NCI-H2196 (cell line): ENCODE measurements around the gene CST6.

Source experiments
- DNase-seq: peaks from one replicate; lab custom pipeline; 2025; ENCODE audit not compliant: unreplicated experiment; lab: John Stamatoyannopoulos, UW

The CST6 gene, protein sequence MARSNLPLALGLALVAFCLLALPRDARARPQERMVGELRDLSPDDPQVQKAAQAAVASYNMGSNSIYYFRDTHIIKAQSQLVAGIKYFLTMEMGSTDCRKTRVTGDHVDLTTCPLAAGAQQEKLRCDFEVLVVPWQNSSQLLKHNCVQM

GRCh38 chr11:66011785-66012303 lies at the start of gene CST6:
TSS of gene CST6 (plus strand) at chr11:66012008. CDS start at chr11:66012045, 37 bp downstream.
- no peak for DNase-seq

DNA sequence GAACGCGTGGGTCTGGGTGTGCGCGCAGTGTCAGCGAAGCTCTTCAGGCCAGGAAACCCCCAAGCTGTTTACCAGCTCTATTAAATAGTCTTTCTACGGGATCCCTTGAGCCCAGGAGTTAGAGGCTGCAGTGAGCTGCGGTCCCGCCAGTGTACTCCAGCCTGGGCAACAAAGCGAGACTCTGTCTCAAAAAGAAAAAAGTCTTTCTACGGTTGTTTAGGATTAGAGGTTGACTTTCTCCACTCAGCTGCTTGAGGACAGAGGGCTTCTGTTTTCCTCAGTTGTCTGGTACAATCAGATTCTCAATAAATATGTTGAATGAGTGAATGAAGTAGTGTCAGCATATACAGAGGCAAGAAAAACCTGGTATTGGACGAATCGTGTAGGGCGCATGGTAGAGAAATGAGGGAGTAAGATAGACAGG lies 49.7 kb upstream of the CST6 start:
- DNase-seq, result no peak

- no peak for DNase-seq
These were observed 46.9 kb upstream of the CST6 start for GRCh38 chr11:65964906-65965305.

GRCh38 chr11:65965986-65966762 lies 45.6 kb upstream of the CST6 start:
- no peak for DNase-seq

DNA sequence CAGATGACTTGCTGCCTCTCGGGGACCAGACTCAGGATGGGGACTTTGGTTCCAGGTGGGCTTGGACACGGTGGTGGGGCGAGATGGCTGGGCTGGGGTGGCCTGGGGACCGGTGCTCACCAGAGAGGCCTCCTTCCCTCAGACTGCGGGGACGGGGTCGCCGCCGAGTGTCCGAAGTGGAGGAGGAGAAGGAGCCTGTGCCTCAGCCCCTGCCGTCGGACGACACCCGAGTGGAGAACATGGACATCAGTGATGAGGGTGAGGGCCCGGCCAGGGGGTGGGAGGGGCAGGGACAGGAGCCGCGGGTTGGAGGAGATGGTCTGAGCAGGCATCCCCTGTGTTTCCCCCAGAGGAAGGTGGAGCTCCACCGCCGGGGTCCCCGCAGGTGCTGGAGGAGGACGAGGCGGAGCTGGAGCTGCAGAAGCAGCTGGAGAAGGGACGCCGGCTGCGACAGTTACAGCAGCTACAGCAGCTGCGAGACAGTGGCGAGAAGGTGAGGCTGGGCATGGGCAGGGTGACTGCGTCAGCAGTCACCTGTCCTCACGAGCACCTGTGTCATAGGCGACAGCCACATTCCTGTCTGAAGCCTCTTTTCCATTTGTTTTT lies 44.4 kb upstream of the CST6 start:
- DNase-seq, result no peak

DNA sequence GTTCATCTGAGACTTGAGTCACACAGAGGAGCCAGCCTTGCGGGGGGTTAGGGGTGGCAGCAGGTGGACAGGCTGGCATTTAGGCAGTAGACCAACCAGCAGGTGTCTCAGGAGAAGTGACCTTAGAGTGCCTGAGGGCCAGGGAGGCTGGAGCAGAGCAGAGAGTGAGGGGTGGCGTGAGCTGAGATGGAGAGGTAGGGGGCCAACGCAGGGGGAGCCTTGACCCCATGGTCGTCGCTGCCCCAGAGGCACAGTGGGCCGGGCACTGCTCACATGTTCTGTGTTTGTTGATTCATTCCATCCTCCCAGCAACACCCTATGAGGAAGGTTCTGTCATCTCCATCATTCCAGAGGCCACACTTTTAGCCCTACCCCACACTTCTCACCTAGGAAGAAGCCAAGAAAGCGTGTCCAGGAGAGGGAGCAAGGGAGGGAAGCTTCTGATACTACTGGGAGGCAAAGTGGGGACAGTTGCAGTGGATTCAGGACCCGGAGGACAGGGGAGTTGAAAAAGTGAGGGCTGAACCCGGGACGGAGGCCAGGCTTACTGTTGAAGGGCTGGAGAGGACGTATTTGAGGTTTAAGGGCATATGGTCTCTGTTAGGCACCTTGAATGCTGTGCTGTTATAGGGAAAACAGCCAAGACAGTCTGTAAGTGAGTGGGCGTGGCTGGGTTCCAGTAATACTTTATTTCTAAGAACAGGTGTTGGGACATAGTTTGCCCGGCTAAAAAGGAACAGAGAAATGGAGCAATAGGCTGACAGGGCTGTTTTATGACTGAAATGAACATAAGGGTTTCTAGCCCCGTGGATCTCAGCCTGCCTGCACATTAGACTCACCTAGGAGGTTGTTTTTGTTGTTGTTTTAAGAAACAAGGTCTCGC lies 43.0 kb upstream of the CST6 start:
- DNase-seq, result no peak

GRCh38 chr11:65972116-65972515 lies 39.7 kb upstream of the CST6 start:
- DNase-seq, result no peak

- DNase-seq, result no peak
These were observed 38.2 kb upstream of the CST6 start for GRCh38 chr11:65973439-65974110.

- no peak for DNase-seq
These were observed 36.0 kb upstream of the CST6 start for GRCh38 chr11:65975771-65976170.

GRCh38 chr11:65976216-65977176 lies 35.3 kb upstream of the CST6 start:
- no peak for DNase-seq

- DNase-seq, result no peak
These were observed 34.0 kb upstream of the CST6 start for GRCh38 chr11:65977621-65978390.

GRCh38 chr11:65978391-65979238 lies 33.2 kb upstream of the CST6 start:
- DNase-seq, result no peak

DNA sequence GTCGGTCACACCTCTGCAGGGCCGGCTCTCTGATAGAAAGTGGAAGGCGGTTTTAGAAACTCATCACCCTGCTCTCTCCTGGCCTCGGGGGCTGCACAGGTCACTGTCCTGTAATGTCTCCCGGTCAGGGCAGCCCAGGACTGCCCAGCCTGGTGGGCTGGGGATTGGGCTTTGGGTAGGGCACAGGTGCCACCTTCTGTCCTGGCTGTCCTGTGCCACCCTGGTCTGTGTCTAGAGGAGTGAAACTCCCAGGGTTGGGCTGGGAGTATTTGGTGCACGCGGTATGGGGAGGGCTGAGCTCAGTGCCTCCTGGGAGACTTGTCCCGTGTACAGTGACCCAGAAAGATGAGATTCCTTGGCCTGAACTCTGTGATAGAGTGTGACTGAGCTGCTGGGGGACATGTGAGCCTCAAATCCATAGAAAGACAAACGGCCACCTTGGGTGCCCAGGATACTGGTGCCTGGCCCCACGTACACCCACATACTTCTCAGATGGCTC lies 32.5 kb upstream of the CST6 start:
- DNase-seq, result no peak

- DNase-seq, result no peak
These were observed 30.6 kb upstream of the CST6 start for GRCh38 chr11:65981101-65981740.

DNA sequence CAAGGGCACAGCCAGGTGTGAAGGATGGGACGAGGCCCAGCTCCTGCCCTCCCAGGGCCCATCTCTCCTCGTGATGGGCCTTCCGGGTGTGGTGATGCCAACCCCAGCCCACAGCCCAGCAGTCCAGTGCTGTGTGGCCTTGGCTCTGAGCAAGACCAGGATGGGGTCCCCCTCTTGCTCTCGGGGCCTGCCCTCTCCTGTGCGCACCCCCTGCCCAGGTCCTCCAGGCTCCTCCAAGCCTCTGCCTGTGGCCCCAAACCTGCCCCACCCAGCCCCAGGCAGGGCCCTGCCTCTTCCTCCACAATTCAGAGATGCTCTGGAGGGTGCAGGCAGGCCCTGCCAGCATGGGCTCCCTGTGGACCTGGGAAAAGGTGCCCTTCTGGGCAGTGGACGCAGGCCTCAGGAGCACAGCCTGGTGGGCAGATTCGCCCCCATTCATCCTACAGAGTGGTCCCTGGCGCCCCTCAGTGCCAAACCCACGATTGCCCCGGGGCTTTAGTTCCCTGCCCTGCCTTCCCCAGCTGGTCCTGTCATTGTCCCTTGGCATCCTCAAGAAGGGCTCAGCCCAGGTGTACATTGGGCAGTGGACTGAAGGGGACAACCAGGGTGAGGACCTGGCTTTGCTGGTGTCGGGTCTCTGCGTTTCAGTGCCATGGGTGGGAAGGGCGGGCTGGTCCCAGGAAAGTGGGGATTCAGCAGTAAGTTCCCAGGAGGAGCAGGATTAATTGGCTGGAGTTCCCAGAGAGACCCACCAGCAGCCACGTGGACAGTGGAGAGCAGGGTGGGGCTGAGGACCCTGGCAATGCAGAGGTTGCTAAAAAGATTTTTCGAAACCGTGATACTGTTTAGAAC lies 29.6 kb upstream of the CST6 start:
- no peak for DNase-seq
